Measurements from ENCODE around the gene TOP3A. TPM values are rescaled to one million over a fixed set of nuclear protein-coding genes. Genes with fewer than 3 reads are reported as not detected.

Gene TOP3A, protein sequence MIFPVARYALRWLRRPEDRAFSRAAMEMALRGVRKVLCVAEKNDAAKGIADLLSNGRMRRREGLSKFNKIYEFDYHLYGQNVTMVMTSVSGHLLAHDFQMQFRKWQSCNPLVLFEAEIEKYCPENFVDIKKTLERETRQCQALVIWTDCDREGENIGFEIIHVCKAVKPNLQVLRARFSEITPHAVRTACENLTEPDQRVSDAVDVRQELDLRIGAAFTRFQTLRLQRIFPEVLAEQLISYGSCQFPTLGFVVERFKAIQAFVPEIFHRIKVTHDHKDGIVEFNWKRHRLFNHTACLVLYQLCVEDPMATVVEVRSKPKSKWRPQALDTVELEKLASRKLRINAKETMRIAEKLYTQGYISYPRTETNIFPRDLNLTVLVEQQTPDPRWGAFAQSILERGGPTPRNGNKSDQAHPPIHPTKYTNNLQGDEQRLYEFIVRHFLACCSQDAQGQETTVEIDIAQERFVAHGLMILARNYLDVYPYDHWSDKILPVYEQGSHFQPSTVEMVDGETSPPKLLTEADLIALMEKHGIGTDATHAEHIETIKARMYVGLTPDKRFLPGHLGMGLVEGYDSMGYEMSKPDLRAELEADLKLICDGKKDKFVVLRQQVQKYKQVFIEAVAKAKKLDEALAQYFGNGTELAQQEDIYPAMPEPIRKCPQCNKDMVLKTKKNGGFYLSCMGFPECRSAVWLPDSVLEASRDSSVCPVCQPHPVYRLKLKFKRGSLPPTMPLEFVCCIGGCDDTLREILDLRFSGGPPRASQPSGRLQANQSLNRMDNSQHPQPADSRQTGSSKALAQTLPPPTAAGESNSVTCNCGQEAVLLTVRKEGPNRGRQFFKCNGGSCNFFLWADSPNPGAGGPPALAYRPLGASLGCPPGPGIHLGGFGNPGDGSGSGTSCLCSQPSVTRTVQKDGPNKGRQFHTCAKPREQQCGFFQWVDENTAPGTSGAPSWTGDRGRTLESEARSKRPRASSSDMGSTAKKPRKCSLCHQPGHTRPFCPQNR
- 26.1 TPM for total RNA-seq
- polyA plus RNA-seq (ENCODE audit: insufficient read depth in 1 of 8, insufficient read length in 8 of 8, low replicate concordance in 1 of 8): 10 to 100 TPM; 22.4 to 34.4 (median 28.2) TPM
- long read RNA-seq, donor 1, full-length matches to known transcripts: 1 of 1 reads
- long read RNA-seq, donor 1, partial matches to known transcripts: 0 of 1 reads
- long read RNA-seq, donor 1, other reads (novel, unspliced or antisense): 0 of 1 reads
- long read RNA-seq, donor 2: 0 reads
- long read RNA-seq, donor 3: 0 reads
- long read RNA-seq, donor 4, partial matches to known transcripts: 0 of 1 reads
- long read RNA-seq, donor 4, other reads (novel, unspliced or antisense): 0 of 1 reads
- long read RNA-seq, donor 5, full-length matches to known transcripts: 3 of 3 reads
- long read RNA-seq, donor 5, partial matches to known transcripts: 0 of 3 reads
- long read RNA-seq, donor 5, other reads (novel, unspliced or antisense): 0 of 3 reads
- long read RNA-seq, donor 6, partial matches to known transcripts: 0 of 1 reads
- long read RNA-seq, donor 6, other reads (novel, unspliced or antisense): 0 of 1 reads
- long read RNA-seq, donor 7, partial matches to known transcripts: 0 of 1 reads
- long read RNA-seq, donor 7, other reads (novel, unspliced or antisense): 0 of 1 reads
- long read RNA-seq, donor 8, full-length matches to known transcripts: 1 of 1 reads
- long read RNA-seq, donor 8, partial matches to known transcripts: 0 of 1 reads
- long read RNA-seq, donor 8, other reads (novel, unspliced or antisense): 0 of 1 reads
- long read RNA-seq, donor 9, full-length matches to known transcripts: 1 of 1 reads
- long read RNA-seq, donor 9, partial matches to known transcripts: 0 of 1 reads
- long read RNA-seq, donor 9, other reads (novel, unspliced or antisense): 0 of 1 reads
- long read RNA-seq, donor 10, partial matches to known transcripts: 0 of 1 reads
- long read RNA-seq, donor 10, other reads (novel, unspliced or antisense): 0 of 1 reads
- long read RNA-seq, donor 11, partial matches to known transcripts: 0 of 1 reads
- long read RNA-seq, donor 11, other reads (novel, unspliced or antisense): 0 of 1 reads

DNA sequence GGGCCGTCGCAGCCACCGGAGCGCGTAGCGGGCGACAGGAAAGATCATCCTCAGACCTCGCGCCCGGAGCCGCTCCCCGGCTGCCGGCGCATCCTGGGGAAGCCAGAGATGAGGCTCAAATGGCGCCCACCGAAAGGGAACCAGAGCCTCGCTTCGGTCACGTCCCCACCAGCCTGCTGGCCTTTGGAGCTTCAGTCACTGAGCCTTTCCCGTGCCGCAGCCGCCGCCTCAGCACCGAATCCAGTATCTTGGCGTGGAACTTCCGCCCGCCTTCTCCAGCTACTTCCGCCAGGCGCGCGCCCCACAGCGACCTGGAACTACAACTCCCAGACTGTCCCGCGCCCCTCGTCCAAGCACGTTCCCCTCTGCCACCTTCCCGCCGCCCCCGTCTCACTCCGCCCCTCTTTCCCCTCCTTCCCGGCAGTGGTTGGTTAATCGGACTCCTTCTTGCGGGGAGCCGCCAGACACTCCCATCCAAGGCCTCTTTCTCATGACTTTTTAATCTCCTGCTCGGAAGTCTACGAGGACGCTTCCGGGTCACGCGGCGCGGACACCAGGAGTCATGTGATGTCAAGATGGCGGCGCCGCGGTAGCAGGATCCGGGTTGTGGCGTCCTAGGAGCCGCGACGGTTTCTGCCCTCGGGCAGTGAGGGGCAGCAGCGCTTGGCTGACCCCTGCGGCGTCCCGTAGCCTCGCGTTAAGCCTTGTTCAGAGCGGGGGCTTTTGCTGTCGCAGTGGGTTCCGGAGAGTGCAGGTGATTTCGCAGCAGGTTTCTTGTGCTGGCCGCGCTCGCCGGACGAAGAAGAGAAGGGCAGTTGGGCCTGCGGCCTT, at the start of gene TOP3A, which contains the start of gene SMCR8:
Gene TOP3A, minus strand, starts transcription at position 264 of the 831 bp plus-strand sequence. Its CDS starts 216 bp downstream, at position 48.
Gene SMCR8, plus strand, starts transcription at position 563 of the 831 bp plus-strand sequence. CDS start 497 bp downstream, outside the sequence.
- no peaks in the 10 kb centered on the region for H3K9me3 ChIP-seq (replicated peaks; ENCODE audit: control insufficient read depth, low read depth, low read length)
- H3K36me3 ChIP-seq (ENCODE audit: control insufficient read depth, insufficient read depth, low read length): peaks cover 53% of the 10 kb centered on the region
- peaks cover 47% of the 10 kb centered on the region for H3K4me1 ChIP-seq (ENCODE audit: control insufficient read depth, insufficient read depth, low read length)
- peak within 1 kb of the TSS; percentile 83 for H3K4me3 ChIP-seq (ENCODE audit: low read length)
- WGBS (ENCODE audit: insufficient coverage): 0% methylated on average over 76 of the region's 78 CpGs
- DNase-seq: peak; percentile 100
- no peaks in the 10 kb centered on the region for H3K27me3 ChIP-seq (ENCODE audit: control insufficient read depth, insufficient read depth, low read length)
- H3K27ac ChIP-seq (ENCODE audit: low read length): peak within 1 kb of the TSS; percentile 87

DNA sequence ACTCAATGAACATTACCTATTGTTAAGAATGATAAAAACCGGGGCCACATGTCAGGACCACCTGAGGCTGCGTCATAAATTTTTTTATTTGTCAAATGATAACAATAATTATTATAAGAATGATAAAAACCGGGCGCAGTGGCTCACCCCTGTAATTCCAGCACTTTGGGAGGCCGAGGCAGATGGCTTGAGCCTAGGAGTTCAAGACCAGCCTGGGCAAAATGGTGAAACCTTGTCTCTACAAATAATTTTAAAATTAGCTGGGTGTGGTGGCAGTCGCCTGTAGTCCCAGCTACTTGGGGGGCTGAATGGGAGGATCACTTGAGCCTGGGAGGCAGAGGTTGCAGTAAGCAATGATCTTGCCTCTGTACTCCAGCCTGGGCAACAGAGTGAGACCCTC, 49.4 kb upstream of the TOP3A start:
- H3K36me3 ChIP-seq (ENCODE audit: control insufficient read depth, insufficient read depth, low read length): peaks cover 7% of the 10 kb centered on the region
- WGBS (ENCODE audit: insufficient coverage): no CpG with 5 or more reads among the region's 6 CpGs
- H3K27ac ChIP-seq (ENCODE audit: low read length): no peak overlapping the region
- no peaks in the 10 kb centered on the region for H3K27me3 ChIP-seq (ENCODE audit: control insufficient read depth, insufficient read depth, low read length)
- H3K4me3 ChIP-seq (ENCODE audit: low read length): no peak overlapping the region
- H3K4me1 ChIP-seq (ENCODE audit: control insufficient read depth, insufficient read depth, low read length): peaks cover 11% of the 10 kb centered on the region
- no peaks in the 10 kb centered on the region for H3K9me3 ChIP-seq (replicated peaks; ENCODE audit: control insufficient read depth, low read depth, low read length)
- DNase-seq: no peak

DNA sequence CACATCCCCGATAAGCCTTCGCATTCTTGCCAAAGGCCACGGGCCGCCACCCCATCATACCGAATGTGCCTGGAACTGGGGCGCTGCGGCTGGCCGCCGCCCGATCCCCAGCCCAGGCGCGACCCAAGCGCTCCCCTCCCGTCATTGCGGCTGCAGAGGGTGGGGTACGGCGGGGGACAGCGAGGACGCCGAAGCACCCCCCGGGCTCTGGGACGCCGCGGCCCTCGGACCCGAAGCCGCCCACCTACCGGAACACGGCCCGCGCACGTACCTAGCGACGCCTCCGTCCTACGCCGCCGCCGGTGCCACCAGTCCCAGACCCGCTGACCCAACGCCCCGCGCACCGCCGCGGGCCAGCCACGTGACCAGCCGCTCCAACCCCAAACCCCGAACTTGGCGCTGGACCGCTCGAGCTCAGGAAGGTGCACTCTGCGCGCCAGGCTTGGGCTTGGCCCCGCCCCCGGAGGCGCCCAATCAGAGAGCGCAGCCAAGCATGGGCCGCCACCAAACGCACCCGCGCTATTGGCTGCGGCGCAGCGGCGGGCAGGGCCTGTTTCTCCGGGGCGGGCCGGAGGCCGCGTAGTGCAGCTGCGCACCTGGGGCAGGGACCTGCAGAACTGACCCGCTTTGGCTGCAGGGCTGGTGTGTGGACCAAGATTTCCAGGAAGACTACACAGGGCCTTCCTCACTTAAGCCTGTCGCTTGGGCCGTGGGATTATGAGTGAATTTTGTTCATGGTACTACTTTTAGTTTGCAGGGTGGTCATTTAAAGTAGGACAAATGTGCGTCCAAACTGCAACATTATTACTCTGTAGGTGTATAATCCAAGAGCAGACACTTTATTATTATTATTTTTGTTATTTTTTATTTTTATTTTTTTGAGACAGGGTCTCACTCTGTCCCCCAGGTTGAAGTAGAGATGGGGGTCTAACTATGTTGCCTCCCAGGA, 48.6 kb upstream of the TOP3A start, which contains the start of gene SHMT1:
Gene SHMT1, minus strand, starts transcription at position 450 of the 949 bp plus-strand sequence. CDS start 7,569 bp downstream, outside the sequence.
- Histone ChIP-seq H3K27ac (ENCODE audit: low read length) (peak within 1 kb of the TSS; percentile 52), H3K36me3 (ENCODE audit: control insufficient read depth, insufficient read depth, low read length) (peaks cover 13% of the 10 kb centered on the region), H3K27me3 (ENCODE audit: control insufficient read depth, insufficient read depth, low read length) (no peaks in the 10 kb centered on the region), H3K4me3 (ENCODE audit: low read length) (peak within 1 kb of the TSS; percentile 72), H3K4me1 (ENCODE audit: control insufficient read depth, insufficient read depth, low read length) (peaks cover 11% of the 10 kb centered on the region), H3K9me3 (replicated peaks; ENCODE audit: control insufficient read depth, low read depth, low read length) (no peaks in the 10 kb centered on the region)
- WGBS (ENCODE audit: insufficient coverage): under 1% methylated on average over 69 of the region's 76 CpGs
- DNase-seq: peak; percentile 97

DNA sequence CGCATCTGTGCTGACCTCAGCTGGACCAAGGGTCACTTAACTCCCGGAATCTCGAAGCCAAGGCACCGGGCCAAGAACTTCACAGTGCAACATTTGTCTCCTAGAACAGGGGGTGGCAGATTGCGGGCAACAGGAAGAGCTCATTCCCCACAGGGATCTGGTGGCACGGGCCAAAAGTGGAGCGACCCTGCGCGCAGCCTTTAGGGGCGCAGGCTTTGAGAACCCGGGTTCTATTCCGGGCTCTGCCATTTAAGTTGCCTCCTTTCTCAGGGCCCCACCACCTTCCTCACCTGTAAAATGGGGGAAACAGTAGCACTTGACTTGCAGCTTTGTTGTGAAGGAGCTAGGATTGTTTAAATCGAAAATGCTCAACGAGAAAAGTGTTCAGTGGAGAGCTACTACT, 47.9 kb upstream of the TOP3A start:
- DNase-seq: peak; percentile 73
- Histone ChIP-seq H3K27me3 (ENCODE audit: control insufficient read depth, insufficient read depth, low read length) (no peaks in the 10 kb centered on the region), H3K27ac (ENCODE audit: low read length) (peak overlapping the region; percentile 52), H3K4me1 (ENCODE audit: control insufficient read depth, insufficient read depth, low read length) (peaks cover 11% of the 10 kb centered on the region), H3K9me3 (replicated peaks; ENCODE audit: control insufficient read depth, low read depth, low read length) (no peaks in the 10 kb centered on the region), H3K36me3 (ENCODE audit: control insufficient read depth, insufficient read depth, low read length) (peaks cover 14% of the 10 kb centered on the region), H3K4me3 (ENCODE audit: low read length) (peak overlapping the region; percentile 72)
- under 1% methylated on average over 12 of the region's 14 CpGs for WGBS (ENCODE audit: insufficient coverage)

DNA sequence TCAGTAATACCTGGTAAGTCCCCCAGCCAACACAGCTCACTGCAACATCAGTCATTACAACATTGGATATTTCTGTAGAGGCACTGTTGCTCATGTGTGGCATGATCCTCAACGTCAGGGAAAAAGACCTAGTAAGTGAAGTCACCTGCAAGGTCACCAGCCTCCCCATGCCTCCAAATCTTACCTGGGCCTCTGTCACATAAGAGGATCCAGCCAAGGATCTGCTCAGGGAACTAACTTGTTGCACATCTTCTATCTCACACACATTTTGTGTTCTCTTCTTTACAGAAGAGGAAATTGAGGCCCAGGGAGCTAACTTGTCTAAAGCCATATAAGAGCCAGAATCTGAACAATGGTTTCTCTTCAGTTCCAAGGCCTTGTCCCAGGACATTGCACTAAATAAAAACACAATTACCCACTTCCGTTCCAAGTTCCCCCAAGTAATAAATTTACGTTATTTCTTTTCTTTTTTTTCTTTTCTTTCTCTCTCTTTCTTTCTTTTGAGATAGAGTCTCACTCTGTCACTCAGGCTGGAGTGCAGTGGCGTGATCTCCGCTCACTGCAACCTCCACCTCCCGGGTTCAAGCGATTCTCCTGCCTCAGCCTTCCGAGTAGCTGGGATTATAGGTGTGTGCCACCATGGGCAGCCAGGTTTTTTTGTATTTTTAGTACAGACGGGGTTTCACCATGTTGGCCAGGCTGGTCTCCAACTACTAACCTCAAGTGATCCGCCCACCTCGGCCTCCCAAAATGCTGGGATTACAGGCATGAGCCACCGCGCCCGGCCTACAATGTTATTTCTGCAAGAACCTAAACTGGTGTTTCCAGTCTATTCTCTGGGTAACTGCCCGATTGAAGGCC, 47.3 kb upstream of the TOP3A start:
- H3K9me3 ChIP-seq (replicated peaks; ENCODE audit: control insufficient read depth, low read depth, low read length): no peaks in the 10 kb centered on the region
- WGBS (ENCODE audit: insufficient coverage): 18% methylated on average over 10 of the region's 15 CpGs

DNA sequence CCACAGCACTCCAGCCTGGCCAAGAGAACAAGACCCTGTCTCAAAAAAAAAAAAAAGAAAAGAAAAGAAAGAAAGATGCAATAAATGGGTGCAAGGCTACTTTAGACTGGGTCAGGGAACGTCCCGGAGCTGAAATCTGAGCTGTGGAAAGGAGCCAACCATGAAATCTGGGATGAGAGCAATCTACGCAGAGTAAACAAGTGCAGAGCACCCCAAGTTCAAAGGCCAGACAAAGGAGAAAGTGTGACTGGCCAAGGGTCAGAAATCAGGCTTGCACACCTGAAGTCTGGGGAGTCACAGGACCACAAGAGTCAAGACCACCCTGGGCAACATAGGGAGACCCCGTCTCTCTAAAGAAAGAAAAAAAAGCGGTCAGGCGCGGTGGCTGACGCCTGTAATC, 45.7 kb upstream of the TOP3A start:
- DNase-seq: no peak
- WGBS (ENCODE audit: insufficient coverage): 86% methylated on average over 7 of the region's 8 CpGs
- H3K4me1 ChIP-seq (ENCODE audit: control insufficient read depth, insufficient read depth, low read length): peaks cover 11% of the 10 kb centered on the region
- peaks cover 21% of the 10 kb centered on the region for H3K36me3 ChIP-seq (ENCODE audit: control insufficient read depth, insufficient read depth, low read length)
- no peak overlapping the region for H3K27ac ChIP-seq (ENCODE audit: low read length)
- no peaks in the 10 kb centered on the region for H3K27me3 ChIP-seq (ENCODE audit: control insufficient read depth, insufficient read depth, low read length)
- no peak overlapping the region for H3K4me3 ChIP-seq (ENCODE audit: low read length)
- no peaks in the 10 kb centered on the region for H3K9me3 ChIP-seq (replicated peaks; ENCODE audit: control insufficient read depth, low read depth, low read length)

More for the DNA sequence above, 47.3 kb upstream of the TOP3A start:
- peak; percentile 58 for DNase-seq
- H3K36me3 ChIP-seq (ENCODE audit: control insufficient read depth, insufficient read depth, low read length): peaks cover 14% of the 10 kb centered on the region
- H3K4me1 ChIP-seq (ENCODE audit: control insufficient read depth, insufficient read depth, low read length): peaks cover 11% of the 10 kb centered on the region
- peak overlapping the region; percentile 52 for H3K27ac ChIP-seq (ENCODE audit: low read length)
- peak overlapping the region; percentile 72 for H3K4me3 ChIP-seq (ENCODE audit: low read length)
- H3K27me3 ChIP-seq (ENCODE audit: control insufficient read depth, insufficient read depth, low read length): no peaks in the 10 kb centered on the region

DNA sequence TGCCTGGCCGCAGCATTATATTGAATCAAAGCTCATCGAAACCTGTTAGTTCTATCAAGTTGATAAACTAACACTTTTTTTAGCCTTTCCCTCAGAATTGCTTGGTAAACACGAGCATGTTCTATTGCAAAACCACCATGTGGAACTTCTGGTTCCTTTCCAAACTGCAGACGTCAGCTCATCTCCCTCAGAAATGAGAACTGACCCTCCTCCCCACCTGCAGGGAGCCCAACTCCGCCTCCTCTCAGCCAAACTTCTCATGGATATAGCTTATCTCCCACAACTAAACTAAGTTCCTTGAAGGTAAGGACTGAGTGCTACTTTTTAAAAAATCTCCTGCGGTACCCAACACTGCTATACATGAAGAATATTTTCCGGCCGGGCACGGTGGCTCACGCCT, 41.8 kb upstream of the TOP3A start:
- peaks cover 40% of the 10 kb centered on the region for H3K36me3 ChIP-seq (ENCODE audit: control insufficient read depth, insufficient read depth, low read length)
- DNase-seq: peak; percentile 73
- H3K4me1 ChIP-seq (ENCODE audit: control insufficient read depth, insufficient read depth, low read length): no peaks in the 10 kb centered on the region
- H3K4me3 ChIP-seq (ENCODE audit: low read length): no peak overlapping the region
- no peak overlapping the region for H3K27ac ChIP-seq (ENCODE audit: low read length)
- WGBS (ENCODE audit: insufficient coverage): 60% methylated on average over 4 of the region's 10 CpGs
- no peaks in the 10 kb centered on the region for H3K9me3 ChIP-seq (replicated peaks; ENCODE audit: control insufficient read depth, low read depth, low read length)
- H3K27me3 ChIP-seq (ENCODE audit: control insufficient read depth, insufficient read depth, low read length): no peaks in the 10 kb centered on the region

Data from muscle of leg (tissue), 16 donors.